Naive thymus-derived CD4-positive, alpha-beta T cell (primary cell): ENCODE results near the gene TAB2. TPM values are rescaled to one million over a fixed set of nuclear protein-coding genes. Genes with fewer than 3 reads are reported as not detected.

Experiments used
- ATAC-seq: fragments of 150-1000 bp; cut with Tn5 transposase; 2 replicates; pipeline ENCODE4 v1.10.0; 2021; ENCODE audit warnings: mild to moderate bottlenecking, moderate library complexity
- CTCF ChIA-PET: fragments of 350-600 bp; sonication (Branson Sonifier 250); formaldehyde crosslinking; loops from one replicate; lab custom pipeline; 2021; ENCODE audit warnings: antibody characterized with exemption; lab: Charles Lee
- POLR2A ChIA-PET: fragments of 350-600 bp; sonication (Branson Sonifier 250); formaldehyde crosslinking; loops from one replicate; lab custom pipeline; 2021; ENCODE audit warnings: antibody characterized with exemption, inconsistent platforms; lab: Charles Lee
- DNase-seq, 9 donors: peaks; one replicate each; pipeline versions ENCODE4 v3.0.0 to v3.0.0-alpha.2; 2020 to 2022; ENCODE audit warnings: mixed read lengths in 1 of 9
- H3K27ac ChIP-seq: one replicate; pipeline ENCODE4 v1.7.0; 2013; ENCODE audit warnings: mild to moderate bottlenecking, low read depth, low read length, moderate library complexity
- H3K27me3 ChIP-seq, 2 donors: one replicate each; pipeline ENCODE4 v1.7.0; 2013; ENCODE audit warnings: low read length in 2 of 2, mild to moderate bottlenecking in 2 of 2, moderate library complexity in 2 of 2; ENCODE audit not compliant: control insufficient read depth in 2 of 2, insufficient read depth in 2 of 2
- H3K36me3 ChIP-seq, 3 experiments: 1 replicate in 2 of 3; 2 replicates in 1 of 3; pipeline ENCODE4 v1.7.0; 2013; ENCODE audit warnings: low read length in 3 of 3, mild to moderate bottlenecking in 3 of 3, moderate library complexity in 1 of 3; ENCODE audit not compliant: insufficient read depth in 3 of 3, control insufficient read depth in 2 of 3
- H3K4me1 ChIP-seq, 2 donors: one replicate each; pipeline ENCODE4 v1.7.0; 2013; ENCODE audit warnings: low read length in 2 of 2, mild to moderate bottlenecking in 2 of 2, moderate library complexity in 1 of 2; ENCODE audit not compliant: control insufficient read depth in 2 of 2, insufficient read depth in 2 of 2
- H3K4me3 ChIP-seq: 2 replicates; pipeline ENCODE4 v1.7.0; 2013; ENCODE audit warnings: mild to moderate bottlenecking, low read length
- H3K9me3 ChIP-seq, 3 experiments: 1 replicate in 2 of 3; 2 replicates in 1 of 3; pipeline ENCODE4 v1.7.0; 2013; ENCODE audit warnings: low read length in 3 of 3; ENCODE audit not compliant: control insufficient read depth in 2 of 3
- H3K27ac Mint-ChIP-seq, 9 donors: one replicate each; pipeline ENCODE4 v1.8.0; 2020 to 2022; ENCODE audit warnings: mixed read lengths in 9 of 9, mild to moderate bottlenecking in 8 of 9, moderate library complexity in 5 of 9, inconsistent platforms in 2 of 9
- H3K27me3 Mint-ChIP-seq, 5 donors: one replicate each; pipeline ENCODE4 v1.8.0; 2021 to 2022; ENCODE audit warnings: mixed read lengths in 5 of 5, mild to moderate bottlenecking in 1 of 5
- H3K36me3 Mint-ChIP-seq, 5 donors: one replicate each; pipeline ENCODE4 v1.8.0; 2020 to 2022; ENCODE audit warnings: mixed read lengths in 5 of 5, mild to moderate bottlenecking in 3 of 5, inconsistent platforms in 1 of 5
- H3K4me1 Mint-ChIP-seq, 7 donors: one replicate each; pipeline ENCODE4 v1.8.0; 2020 to 2022; ENCODE audit warnings: mixed read lengths in 7 of 7, mild to moderate bottlenecking in 3 of 7, inconsistent platforms in 1 of 7
- H3K4me3 Mint-ChIP-seq, 10 donors: one replicate each; pipeline ENCODE4 v1.8.0; 2020 to 2022; ENCODE audit warnings: mild to moderate bottlenecking in 10 of 10, mixed read lengths in 10 of 10, moderate library complexity in 6 of 10, inconsistent platforms in 2 of 10
- H3K9me3 Mint-ChIP-seq, 11 donors: one replicate each; pipeline ENCODE4 v1.8.0; 2020 to 2022; ENCODE audit warnings: mixed read lengths in 11 of 11, mild to moderate bottlenecking in 4 of 11, inconsistent platforms in 1 of 11, moderate library complexity in 1 of 11
- intact Hi-C, 2 donors: fragments of 100-400 bp; cut with micrococcal nuclease; formaldehyde crosslinking; loops; one replicate each; pipeline ENCODE4 v1.15.1; 2023
- polyA plus RNA-seq, 2 donors: library from polyadenylated mRNA; unstranded; fragments of 300-500 nt; fragmentation: Illumina TruSeq; gene quantifications; one replicate each; pipeline ENCODE4 v1.2.3, GENCODE V29; 2021
- total RNA-seq, 6 experiments: library from RNA in 5 of 6; stranded (reverse) in 5 of 6; gene quantifications; 1 replicate in 5 of 6; 2 replicates in 1 of 6; pipeline ENCODE4 v1.2.3 and lab custom pipeline; 2021 to 2026

TAB2 gene
- total RNA-seq (100 to 1,000 TPM in 4 of 5 experiments, 10 to 100 TPM in 1; 98.3 to 234 (median 119) TPM), polyA plus RNA-seq (10 to 100 TPM; 15.7 to 17.5 TPM), total RNA-seq (lab: John Stamatoyannopoulos, UW) (153 reads per million, percentile 90 among the genes with 10 or more reads in this experiment)

DNA sequence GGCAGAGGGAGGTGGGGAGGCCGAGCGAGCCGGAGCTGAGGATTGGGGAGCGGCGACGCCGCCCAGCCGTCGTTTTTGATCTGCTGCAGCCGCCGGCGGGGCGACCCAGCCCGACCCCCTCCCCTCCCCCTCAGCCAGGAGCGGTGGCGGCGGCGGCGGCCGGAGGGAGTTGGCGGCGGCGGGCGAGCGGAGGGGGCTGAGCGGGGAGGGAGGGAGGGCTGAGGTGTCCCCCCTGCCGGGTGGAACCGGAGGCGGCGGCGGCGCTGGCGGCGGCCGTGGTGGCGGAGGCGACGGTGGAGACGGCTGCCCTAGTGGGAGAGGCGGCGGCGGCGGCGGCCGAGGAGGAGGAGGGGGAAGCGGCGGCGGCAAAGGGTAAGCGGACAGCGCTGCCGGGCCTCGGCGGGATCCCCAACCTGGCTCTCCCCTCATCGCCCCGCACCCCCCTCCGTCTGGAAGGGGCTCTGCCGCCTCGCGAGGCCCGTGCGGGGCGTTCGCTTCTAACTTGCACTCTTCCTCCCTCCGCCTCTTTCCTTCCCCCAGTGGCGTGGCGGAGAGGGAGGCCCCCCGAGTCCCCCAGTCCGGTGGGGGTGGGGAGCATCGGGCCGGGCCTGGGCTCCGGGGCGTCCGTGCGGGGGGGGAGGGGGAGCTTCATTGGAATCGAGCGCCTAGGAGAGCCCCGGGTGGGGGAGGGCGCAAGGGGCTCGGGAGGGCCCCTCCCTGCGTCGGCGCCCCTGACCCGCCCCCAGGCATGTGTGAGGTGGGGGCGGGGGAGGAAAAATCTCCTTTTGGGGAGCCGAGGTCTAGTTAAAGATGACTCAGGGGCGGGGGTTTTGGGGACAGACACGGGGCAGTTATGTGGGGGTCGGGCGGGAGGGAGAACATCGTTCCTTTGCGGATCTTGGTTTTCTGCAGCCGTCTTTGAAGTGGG is at the start of gene TAB2:
TSS of gene TAB2 (plus strand) at position 69 of the 928 bp plus-strand sequence. CDS start 52,286 bp downstream, outside the sequence.
- CTCF ChIA-PET, result interaction anchor here (0.6 kb wide), 1 partner anchor 28 kb away, joined by 3 read pairs; no protein-coding TSS in a partner anchor
- peaks cover 0 to 7% (median 0%) of the 10 kb centered on the region in 11 donors for H3K9me3 Mint-ChIP-seq

GRCh38 chr6:149268146-149268545 is 49.4 kb upstream of the TAB2 start:
- Histone ChIP-seq H3K27me3 (no peaks in the 10 kb centered on the region), H3K9me3 (no peaks in the 10 kb centered on the region), H3K4me3 (no peak overlapping the region), H3K4me1 (peaks cover 8 to 49% of the 10 kb centered on the region in 2 donors), H3K27ac (no peak overlapping the region), H3K36me3 (no peaks in the 10 kb centered on the region)
- peaks cover 42 to 62% (median 55%) of the 10 kb centered on the region in 7 donors for H3K4me1 Mint-ChIP-seq
- ATAC-seq, result no peak
- peak overlapping the region in 1 of 9 donors; percentile 1 for H3K27ac Mint-ChIP-seq
- DNase-seq, result no peak
- ChIA-PET POLR2A (interaction anchor here (0.6 to 1.5 kb wide), 2 partner anchors 8 to 153 kb away, joined by 3 to 4 read pairs; no protein-coding TSS in a partner anchor), CTCF (no interaction called here)
- peaks cover 0 to 18% (median 0%) of the 10 kb centered on the region in 5 donors for H3K36me3 Mint-ChIP-seq
- intact Hi-C loops, result no loop called here
- no peak overlapping the region for H3K4me3 Mint-ChIP-seq
- H3K27me3 Mint-ChIP-seq, result no peaks in the 10 kb centered on the region
- peaks cover 0 to 12% (median 0%) of the 10 kb centered on the region in 11 donors for H3K9me3 Mint-ChIP-seq

More for the DNA sequence above, at the start of gene TAB2:
- no peaks in the 10 kb centered on the region for H3K27me3 Mint-ChIP-seq
- Histone ChIP-seq H3K4me3 (peak within 1 kb of the TSS; percentile 73), H3K27me3 (no peaks in the 10 kb centered on the region), H3K9me3 (no peaks in the 10 kb centered on the region), H3K4me1 (peaks cover 19 to 33% of the 10 kb centered on the region in 2 donors), H3K27ac (peak within 1 kb of the TSS; percentile 95), H3K36me3 (peaks cover 0 to 5% (median 0%) of the 10 kb centered on the region in 3 experiments)
- ATAC-seq (peak; percentile 35), DNase-seq (peak; percentile 46 to 86 (median 58))
- peaks cover 0 to 42% (median 0%) of the 10 kb centered on the region in 5 donors for H3K36me3 Mint-ChIP-seq
- POLR2A ChIA-PET, result interaction anchor here (0.7 to 2.7 kb wide), 11 partner anchors 10 to 255 kb away, joined by 3 to 8 read pairs (median 4); no protein-coding TSS in a partner anchor
- peak within 1 kb of the TSS; percentile 86 to 99 (median 96) for H3K4me3 Mint-ChIP-seq
- intact Hi-C loops, result loop anchor here (1.0 to 2.0 kb wide), 15 partner anchors 15 to 400 kb away; partner anchors contain the start of genes GINM1 (in 1 of the 2) and LATS1 (in 1 of the 2)
- peaks cover 28 to 65% (median 50%) of the 10 kb centered on the region in 7 donors for H3K4me1 Mint-ChIP-seq
- H3K27ac Mint-ChIP-seq, result peak within 1 kb of the TSS; percentile 84 to 98 (median 91)

- Mint-ChIP-seq H3K4me3 (no peak overlapping the region), H3K36me3 (peaks cover 0 to 20% (median 0%) of the 10 kb centered on the region in 5 donors), H3K27ac (no peak overlapping the region), H3K4me1 (peaks cover 46 to 64% (median 61%) of the 10 kb centered on the region in 7 donors), H3K9me3 (peaks cover 0 to 15% (median 0%) of the 10 kb centered on the region in 11 donors), H3K27me3 (no peaks in the 10 kb centered on the region)
- no peak for ATAC-seq
- Histone ChIP-seq H3K4me3 (no peak overlapping the region), H3K27me3 (no peaks in the 10 kb centered on the region), H3K9me3 (no peaks in the 10 kb centered on the region), H3K27ac (no peak overlapping the region), H3K36me3 (no peaks in the 10 kb centered on the region), H3K4me1 (peaks cover 12 to 47% of the 10 kb centered on the region in 2 donors)
- intact Hi-C loops, result no loop called here
- POLR2A ChIA-PET, result interaction anchor here (0.6 to 1.5 kb wide), 2 partner anchors 8 to 153 kb away, joined by 3 to 4 read pairs; no protein-coding TSS in a partner anchor
- no peak for DNase-seq
- CTCF ChIA-PET, result no interaction called here
Measured at GRCh38 chr6:149268768-149269167, 48.7 kb upstream of the TAB2 start.

- Histone ChIP-seq H3K4me3 (no peak overlapping the region), H3K36me3 (no peaks in the 10 kb centered on the region), H3K27ac (no peak overlapping the region), H3K4me1 (peaks cover 12 to 28% of the 10 kb centered on the region in 2 donors), H3K27me3 (no peaks in the 10 kb centered on the region), H3K9me3 (no peaks in the 10 kb centered on the region)
- Mint-ChIP-seq H3K27ac (no peak overlapping the region), H3K36me3 (peaks cover 0 to 29% (median 0%) of the 10 kb centered on the region in 5 donors), H3K27me3 (no peaks in the 10 kb centered on the region), H3K9me3 (peaks cover 0 to 21% (median 0%) of the 10 kb centered on the region in 11 donors), H3K4me1 (peaks cover 34 to 56% (median 46%) of the 10 kb centered on the region in 7 donors), H3K4me3 (no peak overlapping the region)
- intact Hi-C loops, result no loop called here
- DNase-seq (no peak), ATAC-seq (no peak)
- POLR2A ChIA-PET, result interaction anchor here (0.7 to 2.5 kb wide), 4 partner anchors 9 to 76 kb away, joined by 3 to 16 read pairs (median 4); no protein-coding TSS in a partner anchor
- CTCF ChIA-PET, result no interaction called here
Measured at GRCh38 chr6:149270616-149271015, 46.9 kb upstream of the TAB2 start.

GRCh38 chr6:149271348-149272340 is 45.9 kb upstream of the TAB2 start:
- ChIA-PET CTCF (interaction anchor here (0.5 to 0.6 kb wide), 2 partner anchors 9 to 28 kb away, joined by 4 to 7 read pairs; no protein-coding TSS in a partner anchor), POLR2A (interaction anchor here (0.7 to 2.5 kb wide), 5 partner anchors 9 to 177 kb away, joined by 3 to 16 read pairs (median 4); no protein-coding TSS in a partner anchor)
- peak; percentile 87 for ATAC-seq
- H3K36me3 ChIP-seq, result no peaks in the 10 kb centered on the region
- peak overlapping the region; percentile 32 for H3K27ac ChIP-seq
- H3K4me1 ChIP-seq, result peaks cover 12 to 24% of the 10 kb centered on the region in 2 donors
- peaks cover 0 to 23% (median 0%) of the 10 kb centered on the region in 11 donors for H3K9me3 Mint-ChIP-seq
- peak overlapping the region; percentile 37 to 94 (median 80) for H3K27ac Mint-ChIP-seq
- peaks cover 30 to 48% (median 36%) of the 10 kb centered on the region in 7 donors for H3K4me1 Mint-ChIP-seq
- H3K36me3 Mint-ChIP-seq, result peaks cover 0 to 30% (median 0%) of the 10 kb centered on the region in 5 donors
- no peaks in the 10 kb centered on the region for H3K9me3 ChIP-seq
- intact Hi-C loops, result no loop called here
- peak overlapping the region in 9 of 10 donors; percentile 35 to 82 (median 71) for H3K4me3 Mint-ChIP-seq
- no peaks in the 10 kb centered on the region for H3K27me3 ChIP-seq
- H3K4me3 ChIP-seq, result peak overlapping the region; percentile 12
- peak in 6 of 9 donors; percentile 5 to 60 (median 24) for DNase-seq
- no peaks in the 10 kb centered on the region for H3K27me3 Mint-ChIP-seq
